ENCODE results near the gene CNDP2.

CNDP2 gene

GRCh38 chr18:74512321-74513053, 16.3 kb downstream of the CNDP2 start:
- H3K27ac Mint-ChIP-seq, result no peak overlapping the region
- H3K9me3 Mint-ChIP-seq, result no peaks in the 10 kb centered on the region
- DNase-seq (ENCODE audit: low spot score), result no peak
- no peaks in the 10 kb centered on the region for H3K27me3 Mint-ChIP-seq (ENCODE audit: low read depth)
- peaks cover 45% of the 10 kb centered on the region for H3K36me3 Mint-ChIP-seq (ENCODE audit: low read depth)
- H3K4me1 Mint-ChIP-seq (ENCODE audit: low read depth), result no peaks in the 10 kb centered on the region
- no peak overlapping the region for H3K4me3 Mint-ChIP-seq

- no peak overlapping the region for H3K4me3 Mint-ChIP-seq
- H3K27me3 Mint-ChIP-seq (ENCODE audit: low read depth), result no peaks in the 10 kb centered on the region
- H3K9me3 Mint-ChIP-seq, result no peaks in the 10 kb centered on the region
- H3K36me3 Mint-ChIP-seq (ENCODE audit: low read depth), result peaks cover 41% of the 10 kb centered on the region
- DNase-seq (ENCODE audit: low spot score), result no peak
- no peak overlapping the region for H3K27ac Mint-ChIP-seq
- H3K4me1 Mint-ChIP-seq (ENCODE audit: low read depth), result no peaks in the 10 kb centered on the region
These were observed 17.2 kb downstream of the CNDP2 start for GRCh38 chr18:74513149-74513882.

- Mint-ChIP-seq H3K36me3 (ENCODE audit: low read depth) (peaks cover 40% of the 10 kb centered on the region), H3K9me3 (no peaks in the 10 kb centered on the region), H3K27me3 (ENCODE audit: low read depth) (no peaks in the 10 kb centered on the region), H3K27ac (no peak overlapping the region), H3K4me3 (no peak overlapping the region), H3K4me1 (ENCODE audit: low read depth) (no peaks in the 10 kb centered on the region)
- DNase-seq (ENCODE audit: low spot score), result no peak
These were observed 17.7 kb downstream of the CNDP2 start for GRCh38 chr18:74513883-74514205.

GRCh38 chr18:74514860-74515495, 18.8 kb downstream of the CNDP2 start:
- Mint-ChIP-seq H3K36me3 (ENCODE audit: low read depth) (peaks cover 44% of the 10 kb centered on the region), H3K4me3 (no peak overlapping the region), H3K27ac (no peak overlapping the region), H3K4me1 (ENCODE audit: low read depth) (no peaks in the 10 kb centered on the region), H3K9me3 (no peaks in the 10 kb centered on the region), H3K27me3 (ENCODE audit: low read depth) (no peaks in the 10 kb centered on the region)
- DNase-seq (ENCODE audit: low spot score), result no peak

- Mint-ChIP-seq H3K36me3 (ENCODE audit: low read depth) (peaks cover 46% of the 10 kb centered on the region), H3K4me3 (no peak overlapping the region), H3K27ac (no peak overlapping the region), H3K4me1 (ENCODE audit: low read depth) (no peaks in the 10 kb centered on the region), H3K27me3 (ENCODE audit: low read depth) (no peaks in the 10 kb centered on the region), H3K9me3 (no peaks in the 10 kb centered on the region)
- DNase-seq (ENCODE audit: low spot score), result no peak
These were observed 19.6 kb downstream of the CNDP2 start for GRCh38 chr18:74515620-74516231.

- Mint-ChIP-seq H3K4me1 (ENCODE audit: low read depth) (no peaks in the 10 kb centered on the region), H3K9me3 (no peaks in the 10 kb centered on the region), H3K4me3 (no peak overlapping the region), H3K27me3 (ENCODE audit: low read depth) (no peaks in the 10 kb centered on the region), H3K27ac (no peak overlapping the region), H3K36me3 (ENCODE audit: low read depth) (peaks cover 48% of the 10 kb centered on the region)
- no peak for DNase-seq (ENCODE audit: low spot score)
These were observed 20.4 kb downstream of the CNDP2 start for GRCh38 chr18:74516271-74517235.

GRCh38 chr18:74517236-74517630, 21.1 kb downstream of the CNDP2 start:
- Mint-ChIP-seq H3K4me3 (no peak overlapping the region), H3K36me3 (ENCODE audit: low read depth) (peaks cover 48% of the 10 kb centered on the region), H3K4me1 (ENCODE audit: low read depth) (no peaks in the 10 kb centered on the region), H3K27ac (no peak overlapping the region), H3K9me3 (no peaks in the 10 kb centered on the region), H3K27me3 (ENCODE audit: low read depth) (no peaks in the 10 kb centered on the region)
- no peak for DNase-seq (ENCODE audit: low spot score)

GRCh38 chr18:74518456-74519295, 22.5 kb downstream of the CNDP2 start:
- Mint-ChIP-seq H3K4me3 (no peak overlapping the region), H3K4me1 (ENCODE audit: low read depth) (no peaks in the 10 kb centered on the region), H3K36me3 (ENCODE audit: low read depth) (peaks cover 39% of the 10 kb centered on the region), H3K9me3 (no peaks in the 10 kb centered on the region), H3K27ac (no peak overlapping the region), H3K27me3 (ENCODE audit: low read depth) (no peaks in the 10 kb centered on the region)
- no peak for DNase-seq (ENCODE audit: low spot score)

- H3K36me3 Mint-ChIP-seq (ENCODE audit: low read depth), result peaks cover 35% of the 10 kb centered on the region
- no peak overlapping the region for H3K27ac Mint-ChIP-seq
- no peaks in the 10 kb centered on the region for H3K27me3 Mint-ChIP-seq (ENCODE audit: low read depth)
- no peaks in the 10 kb centered on the region for H3K9me3 Mint-ChIP-seq
- DNase-seq (ENCODE audit: low spot score), result no peak
- no peak overlapping the region for H3K4me3 Mint-ChIP-seq
- no peaks in the 10 kb centered on the region for H3K4me1 Mint-ChIP-seq (ENCODE audit: low read depth)
These were observed 23.3 kb downstream of the CNDP2 start for GRCh38 chr18:74519320-74520095.

GRCh38 chr18:74520096-74520833, 24.1 kb downstream of the CNDP2 start:
- Mint-ChIP-seq H3K4me1 (ENCODE audit: low read depth) (no peaks in the 10 kb centered on the region), H3K4me3 (no peak overlapping the region), H3K36me3 (ENCODE audit: low read depth) (peaks cover 29% of the 10 kb centered on the region), H3K27ac (no peak overlapping the region), H3K9me3 (no peaks in the 10 kb centered on the region), H3K27me3 (ENCODE audit: low read depth) (no peaks in the 10 kb centered on the region)
- no peak for DNase-seq (ENCODE audit: low spot score)

GRCh38 chr18:74521068-74521725, 25.0 kb downstream of the CNDP2 start:
- Mint-ChIP-seq H3K27ac (no peak overlapping the region), H3K36me3 (ENCODE audit: low read depth) (peaks cover 29% of the 10 kb centered on the region), H3K4me1 (ENCODE audit: low read depth) (no peaks in the 10 kb centered on the region), H3K4me3 (no peak overlapping the region), H3K27me3 (ENCODE audit: low read depth) (no peaks in the 10 kb centered on the region), H3K9me3 (no peaks in the 10 kb centered on the region)
- DNase-seq (ENCODE audit: low spot score), result no peak

Data from T-helper 2 cell treated with Interferon-gamma antibody and Interleukin-4, amounts not matched to agents 5 μg/mL and 100 μg/mL, for 36 hours (primary cell).